Stimulated activated CD4-positive, alpha-beta T cell treated with anti-CD3 and anti-CD28 coated beads, TNF-alpha, amount 100 ng/mL, for 4 hours (primary cell): ENCODE results near the gene RNF181.
"Not testable (repeated sequence)": the region's sequence is repeated elsewhere in the genome, so short reads cannot be mapped to it uniquely, and the experiment has no call there.

Experiments used
- DNase-seq, 3 experiments: peaks; one replicate each; pipeline ENCODE4 v3.0.0-alpha.2; 2020; ENCODE audit warnings: low read depth in 3 of 3

The RNF181 gene

DNA sequence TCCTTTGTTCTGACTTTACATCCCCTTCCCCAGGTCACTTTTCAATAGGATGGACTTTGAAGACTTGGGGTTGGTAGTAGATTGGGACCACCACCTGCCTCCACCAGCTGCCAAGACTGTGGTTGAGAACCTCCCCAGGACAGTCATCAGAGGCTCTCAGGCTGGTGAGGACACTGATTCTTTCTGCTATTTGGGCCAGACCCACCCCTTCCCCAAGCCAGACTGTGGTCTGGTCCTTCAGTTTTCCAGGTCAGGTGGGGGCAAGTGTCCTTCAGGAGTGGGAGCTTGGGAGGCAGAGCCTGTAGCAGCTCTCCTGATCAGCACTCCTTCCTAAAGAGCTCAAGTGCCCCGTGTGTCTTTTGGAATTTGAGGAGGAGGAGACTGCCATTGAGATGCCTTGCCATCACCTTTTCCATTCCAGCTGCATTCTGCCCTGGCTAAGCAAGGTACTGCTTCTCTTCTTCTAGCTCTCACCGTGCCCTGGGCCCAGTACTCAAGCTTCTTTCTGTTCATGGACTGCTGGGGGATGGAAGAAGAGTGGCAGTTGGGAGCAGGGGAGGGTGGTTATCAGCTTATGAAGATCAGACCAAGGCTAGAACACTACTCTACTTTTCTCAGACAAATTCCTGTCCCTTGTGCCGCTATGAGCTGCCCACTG is 1.1 kb downstream of the RNF181 start:
- DNase-seq, result no peak

DNA sequence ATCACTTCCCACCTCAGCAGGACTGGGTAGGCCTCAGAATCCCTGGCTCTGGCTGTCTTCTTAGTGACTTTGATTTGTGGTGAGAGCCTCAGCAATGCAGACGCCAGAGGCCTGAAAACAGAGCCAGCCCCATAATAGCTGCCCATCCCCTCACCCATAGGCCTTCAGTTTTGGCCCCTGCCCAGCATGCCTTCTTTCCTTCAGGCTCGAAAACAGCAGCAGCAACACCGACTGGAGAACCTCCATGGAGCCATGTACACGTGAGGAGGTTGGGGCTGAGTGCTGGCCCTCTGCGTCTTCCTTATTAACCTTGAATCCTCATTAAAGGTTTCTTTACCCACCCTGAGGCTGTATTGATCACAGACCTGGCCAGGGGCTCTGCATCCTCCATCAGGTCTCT is 1.7 kb downstream of the RNF181 start:
- no peak for DNase-seq

DNA sequence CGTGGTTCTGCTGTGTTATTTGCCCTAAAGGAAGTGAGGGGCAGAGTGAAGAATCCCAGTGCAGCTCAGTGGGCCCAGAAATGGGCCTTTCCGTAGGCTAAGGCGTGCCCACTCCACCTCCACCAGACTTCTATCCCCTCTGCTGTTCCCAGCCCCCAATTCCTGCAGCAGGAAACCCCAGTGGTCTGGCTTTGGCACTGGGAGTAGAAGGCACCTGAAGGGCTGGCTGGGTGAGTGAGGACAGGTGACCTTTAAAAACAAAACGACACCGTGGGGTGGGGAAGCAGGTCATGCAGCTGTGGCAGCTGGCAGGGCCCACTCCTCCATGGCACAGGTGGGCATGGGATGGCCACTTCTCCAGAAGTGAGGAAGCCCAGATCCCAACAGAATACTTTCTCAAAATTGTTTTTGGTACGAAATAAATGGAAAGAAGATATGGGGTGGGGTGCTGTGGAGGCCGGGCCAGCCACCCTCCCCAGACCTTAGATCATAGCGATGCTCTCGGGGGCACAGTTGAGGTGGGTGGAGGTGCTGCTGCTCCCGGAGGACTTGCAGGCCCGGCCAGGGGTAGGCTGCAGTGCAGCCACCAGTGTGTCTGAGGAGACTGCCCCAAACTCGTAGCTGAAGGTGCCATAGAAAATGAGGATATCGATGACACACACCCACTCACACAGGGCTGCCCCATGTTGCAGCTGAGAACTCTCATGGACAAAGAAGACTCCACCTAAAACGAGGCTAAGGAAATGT is 3.2 kb downstream of the RNF181 start:
- no peak for DNase-seq

DNA sequence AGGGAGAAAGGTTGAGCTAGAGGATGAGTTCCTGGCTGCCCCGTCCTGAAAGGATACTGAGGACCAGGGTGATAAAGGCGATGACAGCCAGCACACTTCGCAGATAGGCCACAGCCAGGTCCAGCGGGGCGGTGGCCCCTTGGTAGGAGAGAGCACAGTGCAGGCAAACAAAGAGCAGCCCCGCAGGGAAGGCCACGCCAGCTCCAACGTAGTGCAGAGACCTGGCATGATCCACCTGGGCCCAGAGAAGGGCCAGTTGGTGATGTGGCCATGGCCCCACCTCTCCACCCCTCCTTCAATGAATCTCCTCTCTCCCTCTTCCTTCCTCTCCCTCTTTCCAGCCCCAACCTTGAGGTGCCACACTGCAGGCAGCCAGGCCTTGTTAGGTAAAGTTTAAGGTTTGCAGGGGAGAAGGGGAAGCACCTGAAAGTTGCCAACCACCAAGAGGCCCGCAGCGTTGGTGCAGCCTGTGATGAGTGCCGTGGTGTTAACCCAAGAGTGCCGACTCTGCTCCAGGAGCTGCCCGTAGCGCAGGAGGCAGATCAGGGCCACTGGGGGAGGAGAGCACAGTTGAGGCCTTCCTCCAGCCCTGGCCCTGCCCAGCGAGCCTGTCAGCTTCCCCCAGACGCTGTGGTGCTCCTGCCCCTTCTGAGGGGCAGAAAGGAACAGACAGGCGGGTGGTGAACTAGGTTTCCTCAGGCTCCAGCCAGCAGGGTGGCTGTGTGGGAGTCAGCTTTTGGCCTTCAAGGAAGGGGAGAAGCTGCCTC is 4.1 kb downstream of the RNF181 start:
- no peak for DNase-seq

DNA sequence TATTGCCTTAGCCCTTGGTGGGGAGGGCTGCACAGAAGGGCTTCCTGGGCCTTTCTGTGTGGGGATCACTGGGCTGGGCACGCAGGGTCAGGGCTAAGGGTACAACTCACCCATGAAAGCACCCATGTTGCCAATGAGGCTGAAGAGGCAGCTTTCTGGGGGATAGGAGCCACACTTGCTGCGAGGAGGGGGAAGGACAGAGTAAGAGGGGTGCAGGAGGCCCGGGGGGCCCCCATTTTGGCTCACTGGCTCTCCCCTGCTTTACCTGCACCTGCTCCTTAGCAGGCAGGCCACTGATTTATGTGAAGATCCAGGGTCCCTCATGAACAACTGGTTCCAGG is 4.7 kb downstream of the RNF181 start:
- DNase-seq, result no peak

DNA sequence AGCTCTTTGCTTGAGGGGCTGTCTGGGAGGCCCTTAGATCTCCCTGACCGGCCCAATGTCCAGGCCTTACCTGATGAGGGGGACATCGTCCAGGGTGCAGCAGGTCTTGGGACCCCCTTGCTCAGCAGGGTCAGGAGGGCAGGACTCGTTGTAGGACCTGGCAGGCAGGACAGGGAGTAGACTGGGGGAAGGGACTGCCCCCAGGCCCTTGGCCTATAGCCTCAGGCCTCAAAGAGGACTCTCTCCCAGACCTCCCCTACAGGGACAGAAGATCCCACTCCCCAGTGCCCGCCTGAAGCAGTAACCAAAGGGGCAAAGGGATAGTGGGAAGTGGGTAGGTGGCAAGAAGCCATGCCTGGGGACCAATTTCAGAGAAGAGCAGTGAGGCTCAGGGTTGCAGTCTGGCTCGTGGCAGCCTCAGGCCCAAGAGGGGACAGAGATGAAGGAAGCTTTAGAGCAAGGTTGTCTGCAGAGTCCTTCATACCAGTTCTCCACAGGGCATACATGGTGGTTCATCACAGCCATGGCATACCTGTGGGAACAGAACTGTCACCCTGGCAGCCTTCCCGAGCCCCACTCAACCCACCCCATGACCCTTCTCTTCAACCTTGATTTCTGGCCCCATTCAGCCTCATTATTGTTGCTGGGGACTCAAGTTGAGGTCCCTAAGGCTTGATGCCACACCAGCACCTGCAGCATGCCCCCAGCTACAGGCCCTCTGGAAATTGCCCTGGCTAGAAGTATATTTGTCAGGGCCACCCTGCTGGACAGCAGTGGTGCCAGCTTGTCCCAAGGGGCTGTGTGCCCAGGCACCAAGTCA is 5.6 kb downstream of the RNF181 start:
- DNase-seq, result no peak

DNA sequence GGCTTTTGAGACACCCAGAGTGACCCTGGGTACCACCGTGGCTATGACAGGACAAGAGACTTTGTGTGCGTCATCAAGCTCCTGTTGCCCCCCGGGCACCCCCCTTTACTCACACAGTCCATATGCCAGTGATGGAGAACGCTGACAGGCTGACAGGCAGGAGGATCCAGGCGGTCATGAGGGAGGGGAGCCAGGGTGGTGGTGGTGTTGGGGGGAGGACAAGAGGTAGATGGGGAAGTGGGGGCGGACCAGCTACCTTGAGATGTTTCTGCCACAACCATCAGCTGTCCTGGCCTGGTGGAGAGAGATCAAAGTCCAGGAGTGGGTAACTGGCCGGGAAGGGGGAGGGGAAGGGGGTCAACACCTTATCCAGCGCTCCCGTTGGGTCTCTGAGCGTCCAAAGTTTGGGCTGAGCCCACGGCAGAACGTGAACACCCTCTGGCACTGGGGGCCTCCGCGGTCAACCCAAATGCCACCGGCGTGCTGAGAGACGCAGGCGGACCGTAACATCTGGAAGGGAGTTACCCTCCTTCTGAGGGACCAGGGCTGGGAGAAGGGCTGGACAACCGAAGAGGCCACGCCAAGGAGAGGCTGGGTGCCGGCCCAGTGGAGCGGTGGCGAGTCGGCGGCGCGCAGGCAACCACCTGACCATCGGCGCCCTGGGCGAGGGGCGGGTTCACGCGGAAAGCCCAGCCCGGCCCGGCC is 6.4 kb downstream of the RNF181 start:
- DNase-seq, result no peak

DNA sequence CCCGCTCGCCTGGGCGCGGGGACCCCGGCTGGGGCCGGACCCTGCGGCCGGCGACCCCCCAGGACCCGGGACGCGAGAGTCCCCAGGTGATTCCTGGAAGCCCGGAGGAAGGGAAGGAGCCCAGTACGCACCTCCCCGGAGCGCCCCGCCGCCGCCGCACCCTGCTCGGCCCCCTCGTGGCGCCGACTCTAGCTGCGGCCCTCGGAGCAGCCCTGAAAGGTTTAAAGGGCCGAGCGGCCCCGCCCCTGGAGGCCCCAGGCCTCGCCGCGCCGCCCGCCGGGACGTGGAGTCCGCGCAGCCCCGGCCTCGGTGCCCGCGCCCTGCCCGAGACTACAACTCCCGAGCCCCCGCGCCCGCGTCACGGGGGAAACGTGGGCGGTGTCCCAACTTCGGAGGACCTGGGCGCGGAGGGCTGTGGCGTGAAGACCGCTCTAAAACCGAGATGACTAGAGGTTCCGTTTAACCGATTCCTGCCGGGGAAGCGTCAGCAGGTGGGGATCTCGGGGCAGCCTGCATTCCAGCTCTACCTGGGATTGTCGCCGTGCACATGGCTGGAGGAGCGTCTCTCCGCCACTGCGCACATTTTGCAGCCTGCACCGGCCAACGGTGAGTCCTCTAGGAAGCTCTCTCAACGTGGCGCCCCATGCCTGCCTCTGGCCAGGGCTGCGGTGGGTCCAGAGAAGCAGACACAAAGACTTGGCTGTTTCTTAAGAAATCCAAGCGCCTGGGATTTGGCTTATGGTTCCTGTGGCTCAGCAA is 7.1 kb downstream of the RNF181 start, which contains the start of gene TMEM150A:
TSS of gene TMEM150A (minus strand) at position 223 of the 759 bp plus-strand sequence. CDS start 750 bp downstream, outside the sequence.
- DNase-seq, result peak; percentile 68 to 79 (median 77)

DNA sequence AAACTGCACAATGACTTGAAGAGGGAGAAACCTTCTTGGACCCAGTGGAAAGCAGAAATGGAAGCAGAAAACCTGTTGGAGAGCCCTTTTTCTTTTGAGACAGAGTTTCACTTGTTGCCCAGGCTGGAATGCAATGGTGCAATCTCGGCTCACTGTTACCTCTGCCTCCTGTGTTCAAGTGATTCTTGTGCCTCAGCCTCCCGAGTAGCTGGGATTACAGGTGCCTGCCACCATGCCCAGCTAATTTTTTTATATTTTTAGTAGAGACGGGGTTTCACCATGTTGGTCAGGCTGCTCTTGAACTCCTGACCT is 8.5 kb downstream of the RNF181 start:
- not testable (repeated sequence) for DNase-seq

DNA sequence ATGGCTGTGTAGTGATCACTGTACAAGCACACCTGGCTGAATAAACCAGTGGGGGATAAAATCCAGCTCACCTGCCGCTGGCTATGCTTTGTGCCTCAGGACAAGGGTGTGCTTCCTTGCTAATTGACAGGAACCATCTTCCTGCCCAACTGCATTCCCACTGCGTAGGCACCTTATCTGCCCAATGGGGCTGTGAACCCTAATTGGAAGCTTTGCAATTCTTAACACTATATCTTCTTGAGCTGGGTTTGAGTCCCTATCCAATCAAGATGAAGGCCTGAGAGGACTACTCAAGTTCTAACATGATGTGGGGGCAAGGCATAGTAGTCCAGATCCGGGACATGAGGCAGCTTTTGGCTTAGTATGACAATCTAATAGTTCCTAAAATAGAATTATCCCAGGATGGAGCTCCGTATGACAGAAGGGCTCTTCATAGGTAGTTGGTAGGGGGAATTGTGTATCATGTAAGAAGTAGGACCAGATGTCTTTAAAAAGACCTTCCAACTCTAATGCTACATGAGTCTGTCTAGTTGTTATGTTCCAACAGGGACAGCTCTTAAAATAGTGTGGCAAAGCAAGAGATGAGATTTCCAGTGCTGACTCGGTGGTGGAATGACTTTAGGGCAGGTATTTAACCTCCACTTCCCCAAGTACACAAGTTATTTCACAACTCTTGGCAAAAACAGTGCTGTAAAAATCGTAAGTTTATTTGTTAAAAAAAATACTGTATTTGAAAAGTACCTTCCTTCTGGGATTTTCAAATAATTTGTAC is 9.2 kb downstream of the RNF181 start:
- DNase-seq, result no peak

DNA sequence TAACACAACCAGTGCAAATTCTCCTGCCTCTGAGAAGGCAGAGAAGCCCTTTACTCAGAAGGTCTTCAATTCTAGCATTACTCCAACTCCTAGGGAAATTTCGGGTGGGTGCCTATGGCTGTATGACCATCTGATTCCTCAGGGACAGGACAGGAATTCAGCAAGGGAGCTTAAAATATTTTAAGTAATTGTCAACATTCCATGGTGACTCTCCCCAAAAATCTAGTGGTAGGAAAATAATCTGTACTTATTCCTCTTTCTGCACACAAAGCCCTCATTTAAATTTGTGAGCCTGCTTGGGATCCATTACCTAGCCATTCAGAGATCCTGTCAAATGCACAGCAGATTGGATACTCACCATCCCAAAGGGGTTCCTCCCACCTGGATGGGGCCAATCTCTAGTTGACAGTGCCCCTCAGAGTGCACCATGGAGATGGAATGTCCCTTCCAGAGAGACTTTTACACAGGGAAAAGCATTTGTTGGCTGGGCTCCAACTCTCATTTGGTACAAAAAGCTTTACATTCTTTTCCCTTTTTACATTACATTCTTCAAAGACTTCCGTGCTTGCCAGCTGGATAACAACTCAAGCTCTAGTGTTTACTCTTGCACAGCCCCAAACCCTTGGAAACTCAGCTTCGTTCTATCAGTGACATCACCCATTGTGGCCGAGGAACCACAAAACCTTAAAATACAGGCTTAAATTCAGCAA is 10.0 kb downstream of the RNF181 start:
- DNase-seq, result no peak

DNA sequence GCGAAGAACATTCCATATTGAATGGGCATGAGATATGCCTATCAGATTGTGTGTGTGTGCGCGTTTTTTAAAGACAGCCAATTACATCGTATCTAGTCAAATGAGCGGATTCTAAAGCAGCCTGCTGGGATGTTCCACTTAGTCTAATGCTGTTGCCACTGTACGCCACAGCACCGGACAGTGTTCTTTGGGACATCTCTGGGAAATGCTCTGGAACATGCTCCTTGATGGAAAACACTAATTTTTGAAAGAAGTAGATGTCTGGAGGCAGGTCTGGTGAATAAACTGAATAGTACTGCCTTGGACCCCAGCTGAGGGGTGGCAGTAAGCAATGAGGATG is 10.5 kb downstream of the RNF181 start:
- DNase-seq, result no peak

DNA sequence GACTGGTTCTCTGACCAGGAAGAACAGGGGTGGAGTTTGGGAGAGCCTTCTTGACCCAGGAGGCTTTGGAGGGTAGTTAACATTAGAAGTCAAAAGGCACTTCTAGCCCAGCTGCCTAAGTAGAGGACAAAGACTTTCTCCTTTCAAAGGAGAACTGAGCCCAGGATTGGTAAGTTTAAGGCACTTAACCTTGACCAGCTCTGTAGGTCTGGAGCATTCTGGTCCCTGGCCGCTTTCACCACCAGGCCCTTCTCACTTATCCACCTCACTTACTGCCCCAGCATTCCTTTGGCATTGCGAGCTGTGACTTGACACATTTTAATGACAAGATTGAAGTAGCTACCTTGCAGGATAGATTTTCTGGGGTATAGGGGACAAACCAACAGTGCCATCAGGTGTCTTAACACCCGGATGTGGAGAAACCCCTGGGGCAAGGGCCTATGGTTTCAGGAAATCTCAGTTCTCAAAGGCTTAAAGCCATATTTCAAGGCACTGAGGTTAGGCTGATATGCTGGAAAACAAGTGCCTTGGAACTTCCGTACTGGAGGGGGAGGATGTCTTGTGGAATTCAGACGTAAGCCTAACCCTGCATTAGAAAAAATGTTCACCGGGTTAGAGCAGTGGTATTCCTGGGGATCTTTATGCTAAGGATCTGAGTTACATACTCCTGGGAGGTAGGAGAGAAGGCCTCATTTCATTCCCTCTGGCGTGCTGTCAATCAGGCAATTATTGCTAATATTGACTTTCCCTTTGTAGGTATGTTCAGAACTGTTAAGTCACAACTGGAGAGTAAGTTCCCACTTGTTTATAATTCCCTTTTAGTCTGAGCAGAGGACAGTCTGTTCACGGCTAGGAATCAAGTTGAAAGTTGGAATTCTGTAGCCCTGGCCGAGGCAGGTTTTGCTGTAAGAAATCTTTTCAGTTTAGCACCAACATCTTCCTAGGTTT is 12.0 kb downstream of the RNF181 start:
- no peak for DNase-seq

DNA sequence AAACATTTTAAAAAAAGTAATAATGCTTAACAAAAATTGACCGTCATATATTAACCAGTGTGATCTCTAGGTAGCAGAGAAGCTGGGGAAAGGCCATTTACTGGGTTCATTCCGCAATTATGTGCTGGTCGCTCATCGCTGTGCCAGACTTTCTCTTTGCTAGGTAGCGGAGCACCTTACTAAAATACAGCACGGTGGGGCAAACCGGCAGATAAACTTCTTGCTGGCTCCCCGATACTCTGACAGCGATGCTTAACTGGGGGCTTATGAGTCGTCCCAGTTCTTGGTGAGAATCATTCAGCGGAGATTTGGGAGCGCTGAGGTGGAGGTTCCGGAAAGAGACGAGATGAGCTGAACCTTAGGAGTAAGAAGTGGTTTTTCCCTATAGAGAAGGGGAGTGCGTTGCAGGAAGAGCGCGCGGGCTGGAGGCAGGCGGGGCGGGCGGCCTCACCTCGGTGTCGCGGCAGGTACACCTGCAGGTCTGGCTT is 15.7 kb downstream of the RNF181 start:
- DNase-seq, result no peak

DNA sequence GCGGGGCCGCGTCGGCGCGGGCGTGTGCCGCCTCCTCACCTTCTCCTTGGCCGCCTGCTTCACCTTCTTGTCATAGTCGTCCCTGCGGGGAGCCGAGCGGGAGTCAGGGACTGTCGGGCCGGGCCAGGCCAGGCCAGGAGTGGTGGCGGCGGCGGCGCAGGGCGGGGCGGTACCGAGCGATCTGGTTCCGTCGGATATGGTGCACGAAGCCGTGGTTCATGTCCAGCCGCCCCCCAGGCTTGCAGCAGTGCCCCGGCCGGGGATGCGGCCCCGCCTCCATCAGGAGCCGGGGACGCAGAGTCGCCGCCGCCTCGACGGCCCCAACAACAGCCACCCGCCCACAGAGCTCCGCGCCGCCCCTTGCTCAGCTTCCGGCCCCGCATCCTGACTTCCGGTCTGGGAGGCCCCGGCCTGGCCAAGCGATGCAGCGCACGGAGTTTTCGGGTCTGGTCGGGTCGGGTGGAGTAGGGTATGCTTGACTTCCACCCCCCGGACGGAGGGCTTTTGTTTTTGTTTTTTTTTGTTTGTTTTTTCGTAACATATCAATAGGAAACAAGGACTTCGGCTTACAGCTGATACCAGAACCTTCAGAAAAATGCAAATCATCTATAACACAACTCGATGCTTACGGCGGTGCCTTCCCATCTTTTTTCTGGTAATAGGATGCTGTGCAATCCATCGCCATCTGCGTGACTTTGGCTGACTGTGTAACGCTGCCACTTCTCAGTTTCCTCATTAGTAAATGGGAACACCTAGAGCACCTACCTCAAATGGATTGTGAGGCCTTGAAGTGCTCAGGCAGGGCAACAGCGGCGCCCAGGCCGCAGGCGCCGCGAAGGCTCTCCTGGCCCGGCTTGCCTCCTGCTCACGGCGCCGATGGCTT is 16.4 kb downstream of the RNF181 start, which contains the start of gene C2orf68:
TSS of gene C2orf68 (minus strand) at position 362 of the 883 bp plus-strand sequence. CDS start at position 280, 82 bp downstream.
- DNase-seq, result peak; percentile 56 to 67 (median 66)

DNA sequence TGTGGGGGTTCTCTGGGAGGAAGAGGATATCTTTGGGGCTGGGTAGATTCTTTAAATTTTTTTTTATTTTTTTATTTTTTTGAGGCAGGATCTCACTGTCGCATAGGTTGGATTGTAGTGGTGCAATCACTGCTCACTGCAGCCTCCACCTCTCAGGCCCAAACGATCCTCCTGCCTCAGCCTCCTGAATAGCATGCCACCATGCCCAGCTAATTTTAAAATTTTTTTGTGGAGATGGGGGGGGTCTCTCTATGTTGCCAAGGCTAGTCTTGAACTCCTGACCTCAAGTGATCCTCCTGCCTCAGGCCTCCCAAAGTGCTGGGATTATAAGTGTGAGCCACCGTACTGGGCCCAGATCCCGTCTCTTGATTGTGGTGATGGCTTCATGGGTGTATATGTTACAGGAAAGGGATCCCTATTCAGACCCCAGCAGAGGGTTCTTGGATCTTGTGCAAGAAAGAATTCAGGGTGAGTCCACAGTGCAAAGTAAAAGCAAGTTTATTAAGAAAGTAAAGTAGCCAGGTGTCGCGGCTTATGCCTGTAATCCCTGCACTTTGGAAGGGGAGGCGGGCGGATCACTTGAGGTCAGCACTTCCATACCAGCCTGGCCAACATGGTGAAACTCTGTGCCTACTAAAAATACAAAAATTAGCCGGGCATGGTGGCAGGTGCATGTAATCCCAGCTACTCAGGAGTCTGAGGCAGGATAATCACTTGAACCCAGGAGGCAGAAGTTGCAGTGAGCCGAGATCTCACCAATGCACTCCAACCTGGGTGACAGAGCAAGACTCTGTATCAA is 18.4 kb downstream of the RNF181 start:
- no peak for DNase-seq
